ENCODE data around the gene KIAA1549.

DNA sequence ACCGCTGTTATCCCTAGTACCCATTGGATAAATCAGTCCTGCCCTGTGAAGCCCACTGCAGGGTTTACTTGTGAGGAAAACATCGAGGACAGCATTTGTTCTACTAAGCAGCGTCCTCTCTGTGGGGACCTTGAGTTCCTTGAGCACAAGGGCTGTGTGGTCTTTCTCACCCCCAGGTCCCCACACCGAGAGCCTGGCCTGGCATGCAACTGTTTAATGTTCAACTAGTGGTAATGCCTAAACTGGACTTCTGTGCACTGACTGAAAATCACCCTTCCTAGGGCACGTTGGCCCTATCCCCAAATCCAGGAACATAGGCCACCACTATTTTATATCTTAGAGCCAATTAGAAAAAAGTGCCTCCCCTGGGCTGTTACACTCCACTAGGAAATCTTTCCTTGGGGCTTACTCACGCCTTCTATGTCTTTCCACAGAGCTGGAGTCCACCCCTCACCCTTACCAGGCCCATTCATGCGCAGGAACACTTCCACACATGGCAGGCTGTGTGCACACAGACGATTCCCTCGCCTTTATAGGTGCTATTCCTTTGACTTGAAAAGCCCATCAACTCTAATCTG lies 185.1 kb downstream of the KIAA1549 start:
- TF ChIP-seq NFE2L2 (IDR thresholded peaks at IDR 0.05; ENCODE audit: low read depth, low read length) (no peak), CHD1 (IDR thresholded peaks at IDR 0.05; ENCODE audit: low read depth, low read length) (no peak), POLR2A (IDR thresholded peaks at IDR 0.05; ENCODE audit: low read depth, low read length) (no peak), MXI1 (IDR thresholded peaks at IDR 0.05; ENCODE audit: borderline replicate concordance, low read depth, low read length) (no peak), FOS (IDR thresholded peaks at IDR 0.05; ENCODE audit: low read depth, low read length) (no peak), RAD21 (IDR thresholded peaks at IDR 0.05; ENCODE audit: low read length) (no peak)
- TF ChIP-seq, protein P1, sequence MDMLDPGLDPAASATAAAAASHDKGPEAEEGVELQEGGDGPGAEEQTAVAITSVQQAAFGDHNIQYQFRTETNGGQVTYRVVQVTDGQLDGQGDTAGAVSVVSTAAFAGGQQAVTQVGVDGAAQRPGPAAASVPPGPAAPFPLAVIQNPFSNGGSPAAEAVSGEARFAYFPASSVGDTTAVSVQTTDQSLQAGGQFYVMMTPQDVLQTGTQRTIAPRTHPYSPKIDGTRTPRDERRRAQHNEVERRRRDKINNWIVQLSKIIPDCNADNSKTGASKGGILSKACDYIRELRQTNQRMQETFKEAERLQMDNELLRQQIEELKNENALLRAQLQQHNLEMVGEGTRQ (IDR thresholded peaks at IDR 0.05; ENCODE audit: low read depth, low read length): no peak
- TF ChIP-seq, protein P2, sequence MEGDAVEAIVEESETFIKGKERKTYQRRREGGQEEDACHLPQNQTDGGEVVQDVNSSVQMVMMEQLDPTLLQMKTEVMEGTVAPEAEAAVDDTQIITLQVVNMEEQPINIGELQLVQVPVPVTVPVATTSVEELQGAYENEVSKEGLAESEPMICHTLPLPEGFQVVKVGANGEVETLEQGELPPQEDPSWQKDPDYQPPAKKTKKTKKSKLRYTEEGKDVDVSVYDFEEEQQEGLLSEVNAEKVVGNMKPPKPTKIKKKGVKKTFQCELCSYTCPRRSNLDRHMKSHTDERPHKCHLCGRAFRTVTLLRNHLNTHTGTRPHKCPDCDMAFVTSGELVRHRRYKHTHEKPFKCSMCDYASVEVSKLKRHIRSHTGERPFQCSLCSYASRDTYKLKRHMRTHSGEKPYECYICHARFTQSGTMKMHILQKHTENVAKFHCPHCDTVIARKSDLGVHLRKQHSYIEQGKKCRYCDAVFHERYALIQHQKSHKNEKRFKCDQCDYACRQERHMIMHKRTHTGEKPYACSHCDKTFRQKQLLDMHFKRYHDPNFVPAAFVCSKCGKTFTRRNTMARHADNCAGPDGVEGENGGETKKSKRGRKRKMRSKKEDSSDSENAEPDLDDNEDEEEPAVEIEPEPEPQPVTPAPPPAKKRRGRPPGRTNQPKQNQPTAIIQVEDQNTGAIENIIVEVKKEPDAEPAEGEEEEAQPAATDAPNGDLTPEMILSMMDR (conservative IDR thresholded peaks at IDR 0.05; ENCODE audit: low read depth, low read length): no peak
